Liver (tissue), 3 donors: ENCODE results near the gene ARPIN.
"Not testable (repeated sequence)": the region's sequence is repeated elsewhere in the genome, so short reads cannot be mapped to it uniquely, and the experiment has no call there.

Experiments used
- RAD21 ChIP-seq, 2 donors: IDR thresholded peaks; 2 replicates each; pipeline ENCODE4 v1.6.1; 2016; ENCODE audit warnings: antibody characterized with exemption in 2 of 2, mild to moderate bottlenecking in 2 of 2
- TF ChIP-seq, protein P1 (sequence below): IDR thresholded peaks from 2 replicates; pipeline ENCODE4 v1.6.1; 2016; ENCODE audit warnings: antibody characterized with exemption, mild to moderate bottlenecking
- TF ChIP-seq, protein P2 (sequence below): IDR thresholded peaks from 2 replicates; pipeline ENCODE4 v1.6.1; 2016; ENCODE audit warnings: antibody characterized with exemption
- TF ChIP-seq, protein P3 (sequence below): fragments of 150-350 bp; IDR thresholded peaks from 2 replicates; pipeline ENCODE4 v1.5.1; 2017; ENCODE audit warnings: improper control_type of control experiment, low read depth, low read length; ENCODE audit not compliant: missing input control
- donor health status: healthy.
- donor health status: healthy.

DNA sequence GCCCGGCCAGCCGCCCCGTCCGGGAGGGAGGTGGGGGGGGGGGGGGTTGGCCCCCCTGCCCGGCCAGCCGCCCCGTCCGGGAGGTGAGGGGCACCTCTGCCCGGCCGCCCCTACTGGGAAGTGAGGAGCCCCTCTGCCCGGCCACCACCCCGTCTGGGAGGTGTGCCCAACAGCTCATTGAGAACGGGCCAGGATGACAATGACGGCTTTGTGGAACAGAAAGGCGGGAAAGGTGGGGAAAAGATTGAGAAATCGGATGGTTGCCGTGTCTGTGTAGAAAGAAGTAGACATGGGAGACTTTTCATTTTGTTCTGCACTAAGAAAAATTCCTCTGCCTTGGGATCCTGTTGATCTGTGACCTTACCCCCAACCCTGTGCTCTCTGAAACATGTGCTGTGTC, 57.9 kb downstream of the ARPIN start:
- TF ChIP-seq, protein P1, sequence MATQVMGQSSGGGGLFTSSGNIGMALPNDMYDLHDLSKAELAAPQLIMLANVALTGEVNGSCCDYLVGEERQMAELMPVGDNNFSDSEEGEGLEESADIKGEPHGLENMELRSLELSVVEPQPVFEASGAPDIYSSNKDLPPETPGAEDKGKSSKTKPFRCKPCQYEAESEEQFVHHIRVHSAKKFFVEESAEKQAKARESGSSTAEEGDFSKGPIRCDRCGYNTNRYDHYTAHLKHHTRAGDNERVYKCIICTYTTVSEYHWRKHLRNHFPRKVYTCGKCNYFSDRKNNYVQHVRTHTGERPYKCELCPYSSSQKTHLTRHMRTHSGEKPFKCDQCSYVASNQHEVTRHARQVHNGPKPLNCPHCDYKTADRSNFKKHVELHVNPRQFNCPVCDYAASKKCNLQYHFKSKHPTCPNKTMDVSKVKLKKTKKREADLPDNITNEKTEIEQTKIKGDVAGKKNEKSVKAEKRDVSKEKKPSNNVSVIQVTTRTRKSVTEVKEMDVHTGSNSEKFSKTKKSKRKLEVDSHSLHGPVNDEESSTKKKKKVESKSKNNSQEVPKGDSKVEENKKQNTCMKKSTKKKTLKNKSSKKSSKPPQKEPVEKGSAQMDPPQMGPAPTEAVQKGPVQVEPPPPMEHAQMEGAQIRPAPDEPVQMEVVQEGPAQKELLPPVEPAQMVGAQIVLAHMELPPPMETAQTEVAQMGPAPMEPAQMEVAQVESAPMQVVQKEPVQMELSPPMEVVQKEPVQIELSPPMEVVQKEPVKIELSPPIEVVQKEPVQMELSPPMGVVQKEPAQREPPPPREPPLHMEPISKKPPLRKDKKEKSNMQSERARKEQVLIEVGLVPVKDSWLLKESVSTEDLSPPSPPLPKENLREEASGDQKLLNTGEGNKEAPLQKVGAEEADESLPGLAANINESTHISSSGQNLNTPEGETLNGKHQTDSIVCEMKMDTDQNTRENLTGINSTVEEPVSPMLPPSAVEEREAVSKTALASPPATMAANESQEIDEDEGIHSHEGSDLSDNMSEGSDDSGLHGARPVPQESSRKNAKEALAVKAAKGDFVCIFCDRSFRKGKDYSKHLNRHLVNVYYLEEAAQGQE: not testable (repeated sequence)
- TF ChIP-seq, protein P2, sequence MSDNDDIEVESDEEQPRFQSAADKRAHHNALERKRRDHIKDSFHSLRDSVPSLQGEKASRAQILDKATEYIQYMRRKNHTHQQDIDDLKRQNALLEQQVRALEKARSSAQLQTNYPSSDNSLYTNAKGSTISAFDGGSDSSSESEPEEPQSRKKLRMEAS: not testable (repeated sequence)
- TF ChIP-seq, protein P3, sequence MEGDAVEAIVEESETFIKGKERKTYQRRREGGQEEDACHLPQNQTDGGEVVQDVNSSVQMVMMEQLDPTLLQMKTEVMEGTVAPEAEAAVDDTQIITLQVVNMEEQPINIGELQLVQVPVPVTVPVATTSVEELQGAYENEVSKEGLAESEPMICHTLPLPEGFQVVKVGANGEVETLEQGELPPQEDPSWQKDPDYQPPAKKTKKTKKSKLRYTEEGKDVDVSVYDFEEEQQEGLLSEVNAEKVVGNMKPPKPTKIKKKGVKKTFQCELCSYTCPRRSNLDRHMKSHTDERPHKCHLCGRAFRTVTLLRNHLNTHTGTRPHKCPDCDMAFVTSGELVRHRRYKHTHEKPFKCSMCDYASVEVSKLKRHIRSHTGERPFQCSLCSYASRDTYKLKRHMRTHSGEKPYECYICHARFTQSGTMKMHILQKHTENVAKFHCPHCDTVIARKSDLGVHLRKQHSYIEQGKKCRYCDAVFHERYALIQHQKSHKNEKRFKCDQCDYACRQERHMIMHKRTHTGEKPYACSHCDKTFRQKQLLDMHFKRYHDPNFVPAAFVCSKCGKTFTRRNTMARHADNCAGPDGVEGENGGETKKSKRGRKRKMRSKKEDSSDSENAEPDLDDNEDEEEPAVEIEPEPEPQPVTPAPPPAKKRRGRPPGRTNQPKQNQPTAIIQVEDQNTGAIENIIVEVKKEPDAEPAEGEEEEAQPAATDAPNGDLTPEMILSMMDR: not testable (repeated sequence)
- not testable (repeated sequence) for TF ChIP-seq RAD21 (IDR thresholded peaks at IDR 0.05)
